ENCODE measurements around the gene MCU.
A peak's percentile ranks its signal among the peaks of the same experiment; 100 is the strongest.
"Not testable (repeated sequence)": the region's sequence is repeated elsewhere in the genome, so short reads cannot be mapped to it uniquely, and the experiment has no call there.

Gene MCU

DNA sequence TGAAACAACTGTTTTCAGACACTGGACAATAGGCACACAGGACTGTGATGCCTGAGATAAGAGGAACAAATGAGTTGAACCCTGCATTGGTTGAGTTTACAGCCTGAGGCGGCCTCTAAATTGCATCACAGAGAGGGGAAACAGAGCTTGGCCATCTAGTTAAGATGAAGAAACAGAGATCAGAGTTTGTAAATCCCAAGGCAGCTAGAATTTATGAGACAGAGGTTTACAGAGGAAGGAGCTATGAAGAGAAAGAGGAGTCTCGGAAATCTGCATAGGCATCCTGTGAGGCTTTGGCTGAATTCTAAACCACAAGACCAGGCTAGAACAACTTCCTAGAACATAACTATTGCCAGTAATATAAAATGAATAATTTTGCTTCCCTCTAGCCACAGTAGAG lies 160.6 kb downstream of the MCU start:
- no peak for DNase-seq

DNA sequence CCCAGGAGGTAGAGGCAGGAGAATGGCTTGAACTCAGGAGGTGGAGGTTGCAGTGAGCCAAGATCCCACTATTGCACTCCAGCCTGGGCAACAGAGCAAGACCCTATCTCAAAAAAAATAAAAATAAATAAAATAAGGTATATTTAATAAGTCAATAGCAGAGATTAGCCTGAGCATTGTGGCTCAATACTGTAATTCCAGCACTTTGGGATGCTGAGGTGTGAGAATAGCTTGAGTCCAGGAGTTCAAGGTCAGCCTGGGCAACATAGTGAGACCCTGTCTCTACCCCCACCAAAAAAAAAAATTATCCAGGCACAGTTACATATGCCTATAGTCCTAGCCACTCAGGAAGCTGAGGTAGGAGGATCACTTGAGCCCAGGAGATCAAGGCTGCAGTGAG lies 163.2 kb downstream of the MCU start:
- DNase-seq: no peak

DNA sequence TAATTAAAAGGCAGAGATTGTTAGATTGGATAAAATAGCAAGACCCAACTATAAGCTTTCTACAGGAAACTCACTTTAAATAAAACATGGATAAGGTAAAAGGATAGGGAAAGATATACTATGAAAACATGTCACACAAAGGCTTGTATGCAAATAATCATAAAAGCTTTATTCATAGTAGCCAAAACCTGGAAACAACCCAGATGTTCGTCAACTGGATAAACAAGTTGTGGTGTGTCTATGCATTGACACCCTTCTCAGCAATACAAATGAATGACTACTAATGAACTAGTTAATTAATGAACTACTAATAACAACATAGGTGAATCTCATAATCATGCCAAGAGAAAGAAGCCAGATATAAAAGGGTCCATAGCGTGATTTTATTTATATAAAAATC lies 163.8 kb downstream of the MCU start:
- DNase-seq: no peak

DNA sequence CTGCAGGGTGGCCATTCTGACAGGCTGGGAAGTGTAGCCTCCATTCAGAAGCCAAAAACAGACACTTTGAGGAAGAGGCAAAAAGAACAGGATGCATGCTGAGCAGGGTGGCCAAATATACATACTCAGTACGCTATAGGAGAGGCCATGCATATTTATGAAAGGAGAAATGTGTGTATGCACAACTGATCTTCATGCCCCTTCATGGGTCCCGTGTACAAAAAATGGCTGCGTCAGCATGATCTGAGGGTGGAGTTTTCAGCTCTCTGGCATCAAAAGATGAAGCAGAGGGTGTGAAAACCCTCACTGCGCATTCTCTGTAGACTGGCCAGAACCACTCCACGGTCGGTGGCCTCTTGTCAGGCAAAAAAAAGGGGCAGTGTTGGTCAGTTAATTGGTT lies 166.1 kb downstream of the MCU start:
- DNase-seq: no peak

DNA sequence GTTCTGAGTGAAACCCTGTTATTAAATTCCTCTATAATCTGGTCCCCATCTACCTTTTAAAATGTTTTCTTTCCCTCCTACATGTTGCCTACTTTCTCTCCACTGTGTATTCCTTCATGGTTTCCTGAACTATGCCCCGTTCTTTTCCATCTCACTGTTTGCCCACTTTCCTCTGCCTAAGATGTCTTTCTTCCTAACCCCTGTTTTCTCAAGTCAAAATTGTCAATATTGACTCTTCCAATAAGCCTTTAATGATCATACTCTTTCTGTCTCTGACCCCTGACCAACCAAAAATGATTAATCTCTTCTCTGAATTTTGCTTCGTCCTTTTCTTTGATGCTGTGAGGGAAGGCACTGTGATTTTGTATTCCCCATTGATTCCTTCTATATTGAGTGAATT lies 171.0 kb downstream of the MCU start:
- no peak for DNase-seq

DNA sequence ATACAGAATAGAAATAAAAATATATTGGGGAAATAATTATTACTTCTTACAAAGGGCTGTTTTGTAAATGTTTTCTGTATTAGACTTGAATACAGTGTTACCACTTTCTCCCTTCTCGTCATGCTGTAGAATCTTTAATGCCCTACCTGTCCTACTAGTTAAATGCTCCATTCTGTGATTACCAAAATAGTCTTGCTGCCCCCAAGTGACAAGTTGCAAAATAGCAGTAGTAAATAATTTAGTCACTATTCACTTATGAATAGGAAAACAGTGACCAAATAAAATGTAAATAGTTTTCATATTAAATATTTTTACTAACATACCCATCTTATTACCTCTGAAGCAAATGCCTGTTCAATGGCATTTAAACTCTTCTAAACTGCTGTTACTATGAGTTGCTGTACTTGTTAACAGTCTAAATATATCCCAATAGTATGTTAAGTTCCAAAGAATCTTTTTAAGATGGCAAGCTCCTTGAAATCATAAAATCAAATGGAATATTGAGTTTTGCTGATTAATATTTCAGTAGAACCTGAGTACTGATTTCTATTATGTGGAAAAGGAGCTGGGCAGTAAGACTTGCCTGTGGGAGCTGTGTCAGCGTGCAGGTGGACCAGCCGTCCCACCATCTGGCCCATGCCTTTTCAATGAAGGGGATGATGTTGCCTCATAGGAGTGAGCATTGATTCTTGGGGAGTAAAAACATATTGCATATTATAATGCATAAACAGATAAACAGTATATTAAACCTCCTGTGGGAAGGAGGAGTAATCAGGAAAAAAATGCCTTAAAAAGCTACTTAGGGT lies 183.5 kb downstream of the MCU start:
- peak; percentile 39 for DNase-seq

DNA sequence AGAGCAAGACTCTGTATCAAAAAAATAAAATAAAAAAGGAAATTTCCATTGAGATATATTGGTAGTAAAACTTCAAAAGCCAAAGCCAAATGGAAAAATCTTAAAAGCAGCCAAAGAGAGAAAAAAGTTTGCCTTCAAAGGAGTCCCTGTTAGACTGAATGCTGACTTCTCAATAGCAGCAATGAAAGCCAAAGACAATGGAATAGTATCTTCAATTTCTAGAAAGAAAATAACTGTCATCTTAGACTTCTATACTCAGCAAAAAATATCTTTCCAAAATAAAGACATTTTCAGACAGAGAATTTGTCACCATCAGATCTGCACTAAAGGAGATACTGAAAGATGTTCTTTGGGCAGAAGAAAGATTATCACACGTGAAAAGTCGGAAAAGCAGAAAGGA lies 187.3 kb downstream of the MCU start:
- no peak for DNase-seq

DNA sequence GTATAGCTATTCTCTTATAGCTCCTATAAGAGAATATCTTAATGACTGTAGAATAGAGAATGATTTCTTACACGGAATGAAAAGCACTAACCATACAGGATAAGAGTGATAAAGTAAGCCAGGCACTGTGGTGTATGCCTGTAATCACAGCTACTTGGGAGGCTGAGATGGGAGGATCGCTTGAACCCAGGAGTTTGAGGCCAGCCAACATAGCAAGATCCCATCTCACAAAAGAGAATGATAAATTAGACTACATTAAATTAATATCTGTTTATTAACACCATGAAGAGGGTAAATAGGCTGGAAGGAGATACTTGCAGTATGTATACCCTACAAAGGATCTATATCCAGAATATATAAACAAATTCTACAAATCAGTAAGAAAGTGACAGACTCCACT lies 189.3 kb downstream of the MCU start:
- no peak for DNase-seq

DNA sequence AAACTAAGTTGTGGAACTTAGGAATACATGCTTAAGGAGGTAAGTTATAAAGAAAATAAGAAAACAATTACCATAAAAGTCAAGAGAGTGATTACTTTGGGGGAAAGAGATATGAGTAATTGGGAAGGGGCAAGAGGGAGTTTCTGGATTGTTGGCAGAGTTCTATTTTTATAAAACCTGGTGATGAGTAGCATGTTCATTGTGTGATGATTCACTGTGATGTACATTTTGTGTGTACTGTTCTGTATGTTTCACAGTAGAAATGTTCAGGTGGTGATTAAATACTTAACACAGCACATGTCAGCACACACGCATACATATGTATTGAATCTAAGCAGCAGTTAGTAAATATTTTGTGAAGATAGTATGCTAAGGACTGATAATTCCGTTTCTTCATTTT lies 191.9 kb downstream of the MCU start:
- peak; percentile 35 for DNase-seq

DNA sequence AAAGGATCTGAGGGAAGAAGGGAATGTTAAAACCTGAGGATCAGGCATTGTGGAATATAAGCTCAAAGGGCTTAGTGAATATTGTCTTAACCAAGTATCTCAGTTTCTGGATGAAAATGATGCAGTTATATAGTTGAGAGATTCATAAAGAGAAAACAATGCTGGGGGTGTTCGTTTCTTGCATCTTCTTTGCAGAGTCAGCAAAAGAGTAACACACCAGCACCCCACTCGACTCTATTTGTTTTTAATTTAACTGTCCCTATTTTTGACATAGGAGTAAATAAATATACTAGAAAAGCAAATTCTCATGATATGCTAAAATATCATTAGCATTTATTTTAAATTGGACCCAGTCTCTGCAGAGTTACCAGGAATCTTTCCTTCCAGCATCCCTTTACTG lies 194.0 kb downstream of the MCU start:
- no peak for DNase-seq

DNA sequence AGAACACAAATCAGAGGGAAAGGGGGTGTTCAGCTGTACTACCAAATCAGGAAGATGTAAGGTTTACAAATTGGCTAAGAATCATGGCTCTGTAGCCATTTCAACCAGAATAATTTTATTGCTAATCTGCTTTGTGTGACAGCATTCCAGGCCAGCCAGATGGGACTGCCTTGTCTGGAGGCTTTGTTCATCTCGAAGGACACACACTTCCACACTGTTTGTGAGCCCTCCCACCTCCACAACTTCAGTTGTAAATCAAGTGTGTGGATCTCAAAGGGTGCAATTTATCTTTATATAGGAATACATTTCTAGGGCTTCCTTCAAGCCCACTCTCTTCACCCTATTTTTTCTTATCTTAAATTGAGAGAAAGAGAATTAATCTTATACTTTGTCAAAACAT lies 194.7 kb downstream of the MCU start:
- no peak for DNase-seq

DNA sequence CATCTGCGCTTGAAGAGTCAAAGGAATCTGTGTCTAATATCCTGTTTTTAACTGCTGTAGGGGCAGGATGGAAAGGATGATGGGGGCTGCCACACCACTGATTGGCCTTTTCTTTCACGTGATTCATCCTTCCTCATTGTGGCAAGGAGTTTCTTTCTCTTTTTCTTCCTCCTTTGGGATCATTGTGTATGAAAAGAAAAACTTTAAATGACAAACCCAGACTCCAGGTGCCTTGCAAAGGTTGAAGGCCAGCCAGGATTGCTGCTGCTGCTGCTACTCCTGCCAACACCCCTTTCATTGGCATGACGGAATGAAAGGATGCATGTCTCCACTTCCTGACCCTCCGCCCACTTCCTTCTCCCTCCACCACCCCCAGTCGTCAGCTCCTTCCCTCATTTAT lies 195.1 kb downstream of the MCU start:
- peak; percentile 37 for DNase-seq

DNA sequence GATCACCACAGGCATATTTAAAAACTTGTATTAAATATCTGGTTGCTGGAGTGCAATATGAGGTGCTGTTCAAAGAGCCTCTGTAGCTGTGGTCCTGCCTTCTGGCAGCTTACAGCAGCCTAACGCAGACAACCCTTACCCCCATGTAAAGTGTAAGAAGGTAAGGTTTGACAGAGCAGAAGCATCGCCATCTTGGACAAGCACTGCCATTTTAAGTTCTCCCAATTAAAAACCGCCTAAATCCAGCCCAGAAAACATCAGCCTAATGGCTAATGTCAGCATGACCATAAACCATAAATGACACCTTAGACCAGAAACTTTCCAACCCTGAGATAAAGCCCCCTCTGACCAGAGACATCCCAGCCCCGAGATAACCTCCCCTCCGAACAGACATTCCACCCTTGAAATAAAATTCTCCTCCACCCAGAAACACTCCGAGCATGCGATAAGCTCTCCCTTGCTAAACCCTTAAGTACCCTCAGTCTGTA lies 196.3 kb downstream of the MCU start:
- no peak for DNase-seq

DNA sequence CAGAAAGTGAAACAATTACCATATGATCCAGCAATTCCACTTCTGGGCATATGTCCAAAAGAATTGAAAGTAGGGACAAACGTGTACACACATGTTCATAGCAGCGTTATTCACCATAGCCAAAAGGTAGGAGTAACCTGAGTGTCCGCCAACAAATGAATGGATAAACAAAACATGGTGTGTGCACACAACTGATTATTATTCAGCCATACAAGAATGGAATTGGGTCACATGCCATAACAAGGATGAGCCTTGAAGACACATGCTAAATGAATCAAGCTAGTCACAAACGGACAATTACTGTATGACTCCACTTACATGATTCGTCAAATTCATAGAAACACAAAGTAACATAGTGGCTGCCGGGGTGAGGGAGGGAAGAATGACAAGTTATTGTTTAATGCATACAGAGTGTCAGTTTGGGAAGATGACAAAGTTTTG lies 197.5 kb downstream of the MCU start:
- DNase-seq: peak; percentile 36

DNA sequence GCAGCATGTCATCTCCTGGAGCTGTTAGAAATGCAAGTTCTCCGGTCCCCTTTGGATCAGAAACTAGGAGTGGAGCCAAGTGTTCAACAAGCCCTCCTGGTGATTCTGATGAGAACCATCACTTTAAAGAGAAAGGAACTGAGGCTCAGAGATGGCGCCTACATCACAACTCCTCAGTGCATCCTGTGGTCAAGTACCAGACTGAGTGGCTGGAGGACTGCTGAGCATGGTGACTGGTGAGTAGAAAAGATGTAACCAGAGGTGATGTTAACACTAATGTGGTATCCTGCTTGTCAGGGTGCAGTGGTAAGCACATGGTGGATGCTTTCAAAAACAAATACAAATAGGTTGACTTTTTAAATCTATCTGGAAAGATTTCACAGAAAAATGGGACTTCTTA lies 198.1 kb downstream of the MCU start:
- no peak for DNase-seq

DNA sequence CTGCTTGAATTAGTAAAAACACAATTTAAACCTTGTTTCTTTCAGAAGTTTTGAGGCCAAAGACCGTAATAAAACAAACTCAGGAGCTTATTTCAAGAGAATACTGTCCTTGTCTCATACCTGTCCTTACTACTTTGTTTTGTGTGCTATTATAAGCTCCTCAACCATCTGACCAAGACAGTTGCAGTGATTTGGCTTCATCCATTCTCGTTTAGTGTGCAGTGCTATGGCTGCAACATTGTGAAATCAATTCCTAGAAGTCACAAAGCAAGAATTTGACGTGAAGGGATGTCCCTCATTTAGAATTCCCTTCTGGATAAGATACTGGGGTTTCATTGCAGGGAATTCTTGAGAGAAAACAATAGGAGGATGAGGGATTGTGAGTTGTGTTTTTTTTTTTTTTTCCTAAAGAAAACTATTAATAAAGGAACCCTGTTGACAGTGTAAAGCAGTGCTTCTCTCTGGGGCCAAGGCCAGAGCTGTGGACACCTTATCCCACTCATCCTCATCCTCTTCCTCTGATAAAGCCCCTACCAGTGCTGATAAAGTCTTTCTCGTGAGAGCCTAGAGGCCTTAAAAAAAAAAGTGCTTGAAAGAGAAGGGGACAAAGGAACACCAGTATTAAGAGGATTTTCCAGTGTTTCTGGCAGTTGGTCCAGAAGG lies 201.3 kb downstream of the MCU start, which contains the start of gene OIT3:
Gene OIT3 (plus strand): TSS at position 604 of the 663 bp plus-strand sequence. CDS start 60 bp downstream, outside the sequence.
- no peak for DNase-seq

DNA sequence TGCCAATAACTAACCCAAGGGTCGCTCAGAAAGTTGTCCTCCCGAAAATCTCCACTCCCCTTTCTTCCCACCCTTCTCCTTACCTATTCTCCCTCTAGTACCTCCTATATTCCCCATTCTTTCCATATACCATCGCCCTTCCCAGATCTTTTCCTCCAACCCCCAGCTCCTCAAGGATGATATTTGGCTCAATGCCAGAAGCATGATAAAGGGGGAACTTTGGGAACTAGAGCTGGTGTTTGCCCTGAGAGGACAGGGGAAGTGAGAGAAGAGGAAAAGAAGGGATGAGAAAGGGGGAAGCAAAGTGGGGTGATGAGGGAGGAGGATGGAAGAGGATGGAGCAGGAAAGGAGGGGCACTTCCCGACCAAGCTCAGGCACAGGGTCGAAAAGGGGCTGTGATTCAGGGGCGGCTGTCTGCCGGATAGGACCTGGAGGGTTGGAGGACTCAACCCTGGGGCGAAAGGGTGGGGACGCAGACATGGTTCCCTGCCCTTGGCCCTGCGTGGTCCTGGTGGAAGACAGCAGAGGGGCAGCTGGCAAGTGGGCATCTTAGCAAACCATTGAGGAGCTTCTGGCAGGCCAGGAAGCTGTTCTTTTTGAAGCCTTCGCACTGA lies 203.4 kb downstream of the MCU start:
- no peak for DNase-seq

DNA sequence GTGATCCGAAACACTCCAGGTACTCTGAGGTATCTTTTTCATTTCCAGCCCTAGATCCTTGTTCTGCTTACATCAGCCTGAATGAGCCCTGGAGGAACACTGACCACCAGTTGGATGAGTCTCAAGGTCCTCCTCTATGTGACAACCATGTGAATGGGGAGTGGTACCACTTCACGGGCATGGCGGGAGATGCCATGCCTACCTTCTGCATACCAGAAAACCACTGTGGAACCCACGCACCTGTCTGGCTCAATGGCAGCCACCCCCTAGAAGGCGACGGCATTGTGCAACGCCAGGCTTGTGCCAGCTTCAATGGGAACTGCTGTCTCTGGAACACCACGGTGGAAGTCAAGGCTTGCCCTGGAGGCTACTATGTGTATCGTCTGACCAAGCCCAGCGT lies 206.7 kb downstream of the MCU start:
- DNase-seq: no peak

DNA sequence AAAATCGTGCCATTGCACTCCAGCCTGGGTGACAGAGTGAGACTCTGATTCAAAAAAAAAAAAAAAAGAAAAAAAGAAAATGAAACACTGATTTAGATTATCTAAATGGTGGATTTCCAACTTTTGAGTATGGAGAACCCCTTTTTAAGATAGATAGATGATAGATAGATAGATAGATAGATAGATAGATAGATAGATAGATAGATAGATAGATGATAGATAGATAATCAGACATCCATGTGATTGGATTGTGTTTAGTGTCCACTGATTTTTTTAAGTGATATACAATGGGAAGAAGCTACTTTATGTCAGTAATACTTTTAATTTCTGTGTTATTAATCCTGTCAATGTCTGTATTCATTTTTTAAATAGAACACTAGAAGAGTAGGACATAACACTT lies 207.6 kb downstream of the MCU start:
- DNase-seq: no peak

DNA sequence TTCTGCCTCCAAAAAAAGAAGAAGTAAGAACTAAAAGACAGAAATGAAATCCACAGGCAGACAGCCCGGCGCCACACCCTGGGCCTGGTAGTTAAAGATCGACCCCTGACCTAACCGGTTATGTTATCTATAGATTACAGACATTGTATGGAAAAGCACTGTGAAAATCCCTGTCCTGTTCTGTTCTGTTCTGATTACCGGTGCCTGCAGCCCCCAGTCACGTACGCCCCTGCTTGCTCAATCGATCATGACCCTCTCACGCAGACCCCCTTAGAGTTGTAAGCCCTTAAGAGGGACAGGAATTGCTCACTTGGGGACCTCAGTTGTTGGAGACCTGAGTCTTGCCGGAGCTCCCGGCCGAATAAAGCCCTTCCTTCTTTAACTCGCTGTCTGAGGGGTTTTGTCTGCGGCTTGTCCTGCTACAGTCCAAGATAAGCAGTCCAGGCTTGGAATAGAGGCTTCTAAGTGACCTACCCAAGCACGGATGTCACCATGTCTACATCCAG lies 212.1 kb downstream of the MCU start:
- DNase-seq: not testable (repeated sequence)

DNA sequence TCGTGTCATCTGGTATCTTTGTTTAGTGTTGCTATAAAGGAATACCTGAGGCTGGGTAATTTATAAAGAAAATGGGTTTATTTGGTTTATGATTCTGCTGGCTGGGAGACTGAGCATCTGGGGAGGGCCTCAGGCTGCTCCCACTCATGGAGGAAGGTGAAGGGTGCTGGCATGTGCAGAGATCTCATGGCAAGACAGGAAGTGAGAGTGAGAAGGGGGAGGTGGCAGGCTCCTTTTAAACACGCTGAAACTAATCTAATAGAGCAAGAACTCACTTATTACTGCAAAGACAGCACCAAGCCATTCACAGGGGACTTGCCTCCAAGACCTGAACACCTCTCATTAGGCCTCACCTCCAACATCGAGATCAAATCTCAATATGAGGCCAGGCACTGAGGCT lies 212.9 kb downstream of the MCU start:
- no peak for DNase-seq

DNA sequence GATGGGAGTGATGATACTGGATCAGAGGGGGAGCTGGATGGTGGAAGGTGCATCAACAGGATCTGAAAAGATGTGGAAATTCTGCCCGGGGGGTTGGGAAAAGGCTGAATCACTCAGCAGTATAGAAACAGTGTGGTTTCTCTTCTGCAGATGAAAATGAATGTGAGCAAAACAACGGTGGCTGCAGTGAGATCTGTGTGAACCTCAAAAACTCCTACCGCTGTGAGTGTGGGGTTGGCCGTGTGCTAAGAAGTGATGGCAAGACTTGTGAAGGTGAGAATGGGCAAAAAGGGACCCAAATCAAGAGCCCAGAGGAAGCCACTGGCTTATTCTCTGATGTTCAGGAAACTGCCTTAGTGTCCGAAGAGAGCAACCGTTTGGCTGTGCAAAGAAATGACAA lies 214.5 kb downstream of the MCU start:
- no peak for DNase-seq

DNA sequence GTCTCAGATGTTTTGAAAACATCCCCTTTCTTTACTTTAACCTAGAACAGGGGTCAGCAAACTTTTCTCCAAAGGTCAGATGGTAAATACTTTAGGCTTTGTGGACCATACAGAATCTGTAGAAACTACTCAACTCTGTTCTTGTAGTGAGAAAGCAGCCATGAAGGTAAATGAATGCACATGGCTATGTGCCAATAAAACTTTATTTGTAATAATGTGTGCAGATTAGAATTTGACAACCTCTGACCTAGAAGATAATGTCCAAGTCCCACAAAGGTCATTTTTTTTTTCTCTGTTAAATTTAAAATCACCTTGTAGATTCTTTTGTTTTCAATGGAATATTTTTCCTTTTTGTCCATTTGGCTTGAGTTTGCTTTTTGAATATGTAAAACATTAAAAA lies 218.8 kb downstream of the MCU start:
- no peak for DNase-seq

DNA sequence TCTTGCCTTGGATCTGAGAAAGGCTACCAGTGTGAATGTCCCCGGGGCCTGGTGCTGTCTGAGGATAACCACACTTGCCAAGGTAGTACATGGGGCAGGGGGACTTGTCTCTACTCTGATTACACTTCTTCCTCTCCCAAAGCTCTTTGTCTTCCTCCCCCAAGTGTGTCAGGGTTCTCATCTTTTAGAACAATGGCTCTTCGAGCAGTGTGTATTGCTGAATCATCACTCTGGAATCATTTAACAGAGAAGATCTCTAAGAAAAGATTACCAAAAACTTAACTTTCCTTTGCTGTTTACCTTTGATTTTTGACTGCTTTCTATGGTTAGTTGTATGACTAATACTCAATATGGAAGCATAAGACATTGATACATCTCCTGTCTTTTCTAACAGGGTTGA lies 219.8 kb downstream of the MCU start:
- no peak for DNase-seq

All from fibroblast of skin of right biceps (primary cell).